A549 (cell line): Measurements from ENCODE around the gene FOXP1. TPM values are rescaled to one million over a fixed set of nuclear protein-coding genes. Genes with fewer than 3 reads are reported as not detected.
A peak's percentile ranks its signal among the peaks of the same experiment; 100 is the strongest.

ENCODE experiments used
- ATAC-seq, 2 experiments: fragments of 200-7000 bp in 1 of 2; fragments of >200 bp in 1 of 2; cut with Nextera tagmentation in 1 of 2; cut with Tn5 transposase in 1 of 2; 3 replicates each; pipeline versions ENCODE4 v1.8.0 to v1.9.1; 2018 to 2020; ENCODE audit warnings: mild to moderate bottlenecking in 1 of 2, moderate library complexity in 1 of 2
- CTCF ChIA-PET: fragments of 300-600 bp; sonication (Branson Sonifier 250); formaldehyde crosslinking; extraction: SDS; loops from one replicate; lab custom pipeline; 2021; ENCODE audit warnings: antibody characterized with exemption, inconsistent platforms; lab: Yijun Ruan, JAX
- POLR2A ChIA-PET: fragments of 350-600 bp; formaldehyde crosslinking; extraction: SDS; loops from one replicate; lab custom pipeline; 2021; ENCODE audit warnings: antibody characterized with exemption, inconsistent platforms; lab: Yijun Ruan, JAX
- DNase-seq, 2 experiments: peaks; one replicate each; pipeline versions ENCODE4 v3.0.0 to v3.0.0-alpha.2; 2011 to 2016; ENCODE audit warnings: low read depth in 1 of 2, low spot score in 1 of 2
- FAIRE-seq: peaks from 2 replicates; lab custom pipeline; 2011; peaks lifted over from hg19 to GRCh38; lab: Jason Lieb, UNC
- H3K27ac ChIP-seq, 2 experiments: fragments of >200 bp; sonication (Bioruptor Twin); formaldehyde crosslinking; 3 replicates each; pipeline ENCODE4 v1.5.1; 2016 to 2017
- H3K4me1 ChIP-seq: fragments of >200 bp; sonication (Bioruptor Twin); formaldehyde crosslinking; 3 replicates; pipeline ENCODE4 v1.6.1; 2016
- H3K4me2 ChIP-seq: fragments of >200 bp; sonication (Bioruptor Twin); formaldehyde crosslinking; 3 replicates; pipeline ENCODE4 v1.6.1; 2016
- H3K4me3 ChIP-seq: fragments of >200 bp; sonication (Bioruptor Twin); formaldehyde crosslinking; 3 replicates; pipeline ENCODE4 v1.5.1; 2016
- H3K9me3 ChIP-seq: fragments of >200 bp; sonication (Bioruptor Twin); formaldehyde crosslinking; 3 replicates; pipeline ENCODE4 v1.6.1; 2016
- CBX2 ChIP-seq: fragments of 200-600 bp; sonication (generic); IDR thresholded peaks from 2 replicates; pipeline ENCODE4 v1.6.1; 2016; ENCODE audit warnings: low read depth, mild to moderate bottlenecking, borderline replicate concordance
- CBX8 ChIP-seq: fragments of 200-600 bp; sonication (generic); IDR thresholded peaks from 2 replicates; pipeline ENCODE4 v1.6.1; 2016
- CHD2 ChIP-seq: fragments of 150-350 bp; IDR thresholded peaks from 2 replicates; pipeline ENCODE4 v1.6.1; 2014; ENCODE audit warnings: low read length; ENCODE audit not compliant: partially characterized antibody
- CHD4 ChIP-seq: fragments of 200-600 bp; sonication (generic); IDR thresholded peaks from 2 replicates; pipeline ENCODE4 v1.6.1; 2016; ENCODE audit warnings: antibody characterized with exemption, mild to moderate bottlenecking, borderline replicate concordance
- CTCF ChIP-seq: fragments of >200 bp; sonication (Bioruptor Twin); formaldehyde crosslinking; IDR thresholded peaks from 3 replicates; pipeline ENCODE4 v1.5.1; 2016
- ELK1 ChIP-seq: fragments of 150-350 bp; IDR thresholded peaks from 2 replicates; pipeline ENCODE4 v1.6.1; 2014; ENCODE audit warnings: low read depth, mild to moderate bottlenecking, low read length
- EP300 ChIP-seq, 2 experiments: fragments of >200 bp; sonication (Bioruptor Twin); formaldehyde crosslinking; IDR thresholded peaks; 2 replicates in 1 of 2; 3 replicates in 1 of 2; pipeline ENCODE4 v1.6.1; 2016 to 2017
- FOSB ChIP-seq: fragments of 250-450 bp; sonication (Bioruptor Pico); IDR thresholded peaks from 2 replicates; pipeline ENCODE4 v1.5.0; 2020; ENCODE audit warnings: mild to moderate bottlenecking, moderate library complexity
- FOSL2 ChIP-seq, 2 experiments: fragments of 450-650 bp in 1 of 2; fragments of >200 bp in 1 of 2; sonication (Bioruptor Twin) in 1 of 2; formaldehyde crosslinking; IDR thresholded peaks; 2 replicates each; pipeline versions ENCODE4 v1.5.0 to v1.6.1; 2016 to 2020; ENCODE audit warnings: mild to moderate bottlenecking in 1 of 2, moderate library complexity in 1 of 2
- GATA3 ChIP-seq: IDR thresholded peaks from 2 replicates; pipeline ENCODE4 v1.6.1; 2012; ENCODE audit warnings: borderline replicate concordance
- HDAC2 ChIP-seq: fragments of 200-600 bp; sonication (generic); IDR thresholded peaks from 2 replicates; pipeline ENCODE4 v1.6.1; 2016
- HOXB13 ChIP-seq: fragments of 250-450 bp; sonication (Bioruptor Pico); IDR thresholded peaks from 2 replicates; pipeline ENCODE4 v1.5.0; 2020; ENCODE audit warnings: low read depth, mild to moderate bottlenecking, moderate library complexity
- KDM1A ChIP-seq: fragments of 200-600 bp; sonication (generic); IDR thresholded peaks from 2 replicates; pipeline ENCODE4 v1.6.1; 2016; ENCODE audit warnings: low read depth, mild to moderate bottlenecking
- KDM5A ChIP-seq: fragments of 200-600 bp; sonication (generic); IDR thresholded peaks from 2 replicates; pipeline ENCODE4 v1.6.1; 2016; ENCODE audit warnings: antibody characterized with exemption, mild to moderate bottlenecking
- NPAS2 ChIP-seq: fragments of 250-450 bp; sonication (Bioruptor Pico); IDR thresholded peaks from 2 replicates; pipeline ENCODE4 v1.8.0; 2022; ENCODE audit warnings: mild to moderate bottlenecking, moderate library complexity, borderline replicate concordance
- NR3C1 ChIP-seq: fragments of >200 bp; sonication (Bioruptor Twin); formaldehyde crosslinking; IDR thresholded peaks from 3 replicates; pipeline ENCODE4 v1.6.1; 2017
- POLR2A ChIP-seq: IDR thresholded peaks from 2 replicates; pipeline ENCODE4 v1.6.1; 2012; ENCODE audit warnings: mild to moderate bottlenecking, low read length
- RCOR1 ChIP-seq: fragments of 150-350 bp; IDR thresholded peaks from 2 replicates; pipeline ENCODE4 v1.6.1; 2014; ENCODE audit warnings: antibody characterized with exemption, low read length, low read depth
- REST ChIP-seq: fragments of 200-600 bp; sonication (generic); IDR thresholded peaks from 2 replicates; pipeline ENCODE4 v1.6.1; 2016; ENCODE audit warnings: antibody characterized with exemption, mild to moderate bottlenecking, moderate library complexity
- TP53 ChIP-seq: fragments of 250-450 bp; sonication (Bioruptor Pico); IDR thresholded peaks from 2 replicates; pipeline ENCODE4 v1.5.0; 2021; ENCODE audit warnings: mild to moderate bottlenecking, moderate library complexity
- ZFP36 ChIP-seq: fragments of 450-650 bp; IDR thresholded peaks from 2 replicates; pipeline ENCODE4 v1.6.1; 2014; ENCODE audit warnings: borderline replicate concordance; ENCODE audit not compliant: partially characterized antibody
- WGBS: methylation state at CpG from one replicate; pipeline ENCODE4 v1.1.6; 2017; ENCODE audit errors: missing lambda C conversion rate; 5-methylcytosine and 5-hydroxymethylcytosine counted together
- polyA plus RNA-seq, 4 experiments: library from polyadenylated mRNA; depleted of rRNA in 3 of 4; stranded (reverse); fragments of >200 nt; fragmentation: RNase III in 1 of 4; extraction: RNeasy Plus Mini Kit Qiagen cat#74134 plus additional on column Dnase treatment in 1 of 4; gene quantifications; 2 replicates in 3 of 4; 3 replicates in 1 of 4; pipeline ENCODE4 v1.2.3, GENCODE V29; 2011 to 2017
- TF ChIP-seq, protein P1 (sequence below): IDR thresholded peaks from 2 replicates; pipeline ENCODE4 v1.6.1; 2012
- TF ChIP-seq, protein P2 (sequence below): fragments of 250-450 bp; sonication (Bioruptor Pico); IDR thresholded peaks from 2 replicates; pipeline ENCODE4 v1.5.0; 2020; ENCODE audit warnings: low read depth, mild to moderate bottlenecking, moderate library complexity
- TF ChIP-seq, protein P3 (sequence below): fragments of >200 bp; sonication (Bioruptor Twin); formaldehyde crosslinking; IDR thresholded peaks from 3 replicates; pipeline ENCODE4 v1.6.1; 2016
- TF ChIP-seq, protein P4 (sequence below): IDR thresholded peaks from 2 replicates; pipeline ENCODE4 v1.6.1; 2012

Gene FOXP1
- polyA plus RNA-seq, 2 of the 4 experiments (the other 2 are of a cell fraction) = 12.8 to 13.9 TPM

- FAIRE-seq (no peak), DNase-seq (no peak), ATAC-seq (no peak)
- no peaks in the 10 kb centered on the region for H3K9me3 ChIP-seq
- no peak for TF ChIP-seq GATA3
- TF ChIP-seq, protein P1, sequence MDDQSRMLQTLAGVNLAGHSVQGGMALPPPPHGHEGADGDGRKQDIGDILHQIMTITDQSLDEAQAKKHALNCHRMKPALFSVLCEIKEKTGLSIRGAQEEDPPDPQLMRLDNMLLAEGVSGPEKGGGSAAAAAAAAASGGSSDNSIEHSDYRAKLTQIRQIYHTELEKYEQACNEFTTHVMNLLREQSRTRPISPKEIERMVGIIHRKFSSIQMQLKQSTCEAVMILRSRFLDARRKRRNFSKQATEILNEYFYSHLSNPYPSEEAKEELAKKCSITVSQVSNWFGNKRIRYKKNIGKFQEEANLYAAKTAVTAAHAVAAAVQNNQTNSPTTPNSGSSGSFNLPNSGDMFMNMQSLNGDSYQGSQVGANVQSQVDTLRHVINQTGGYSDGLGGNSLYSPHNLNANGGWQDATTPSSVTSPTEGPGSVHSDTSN = no peak
- TF ChIP-seq EP300 (IDR thresholded peaks at IDR 0.05) = no peak
- no peak for TF ChIP-seq NR3C1
- TF ChIP-seq REST = no peak
- TF ChIP-seq KDM1A = 0 out of 2 replicates have a peak, but pooled peaks have one; percentile 14
- peak; percentile 13 for TF ChIP-seq ZFP36
- TF ChIP-seq, protein P2, sequence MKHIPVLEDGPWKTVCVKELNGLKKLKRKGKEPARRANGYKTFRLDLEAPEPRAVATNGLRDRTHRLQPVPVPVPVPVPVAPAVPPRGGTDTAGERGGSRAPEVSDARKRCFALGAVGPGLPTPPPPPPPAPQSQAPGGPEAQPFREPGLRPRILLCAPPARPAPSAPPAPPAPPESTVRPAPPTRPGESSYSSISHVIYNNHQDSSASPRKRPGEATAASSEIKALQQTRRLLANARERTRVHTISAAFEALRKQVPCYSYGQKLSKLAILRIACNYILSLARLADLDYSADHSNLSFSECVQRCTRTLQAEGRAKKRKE (CRISPR knock-in tag) = no peak
- ChIA-PET CTCF (no interaction called here), POLR2A (no interaction called here)
- H3K4me3 ChIP-seq = no peak overlapping the region
- H3K4me2 ChIP-seq = no peak overlapping the region
- H3K27ac ChIP-seq = no peak overlapping the region
- 95% methylated on average over 1 of the region's 1 CpG for WGBS
- peaks cover 29% of the 10 kb centered on the region for H3K4me1 ChIP-seq
Measured at GRCh38 chr3:71125738-71126137, 457.8 kb downstream of the FOXP1 start.

GRCh38 chr3:71124048-71124447, 459.5 kb downstream of the FOXP1 start:
- DNase-seq (no peak), FAIRE-seq (no peak), ATAC-seq (no peak)
- Histone ChIP-seq H3K4me1 (peaks cover 43% of the 10 kb centered on the region), H3K4me2 (no peak overlapping the region), H3K9me3 (no peaks in the 10 kb centered on the region), H3K4me3 (no peak overlapping the region), H3K27ac (no peak overlapping the region)
- TF ChIP-seq NPAS2 (CRISPR knock-in tag) (no peak), CBX2 (no peak), FOSB (CRISPR knock-in tag) (no peak), CBX8 (no peak), CHD4 (no peak), FOSL2 (IDR thresholded peaks at IDR 0.05) (no peak), FOSL2 (CRISPR knock-in tag; IDR thresholded peaks at IDR 0.05) (no peak), KDM5A (no peak), RCOR1 (no peak), HOXB13 (CRISPR knock-in tag) (no peak), CHD2 (no peak), POLR2A (no peak), TP53 (no peak), ELK1 (no peak), CTCF (no peak), HDAC2 (no peak)
- TF ChIP-seq, protein P3, sequence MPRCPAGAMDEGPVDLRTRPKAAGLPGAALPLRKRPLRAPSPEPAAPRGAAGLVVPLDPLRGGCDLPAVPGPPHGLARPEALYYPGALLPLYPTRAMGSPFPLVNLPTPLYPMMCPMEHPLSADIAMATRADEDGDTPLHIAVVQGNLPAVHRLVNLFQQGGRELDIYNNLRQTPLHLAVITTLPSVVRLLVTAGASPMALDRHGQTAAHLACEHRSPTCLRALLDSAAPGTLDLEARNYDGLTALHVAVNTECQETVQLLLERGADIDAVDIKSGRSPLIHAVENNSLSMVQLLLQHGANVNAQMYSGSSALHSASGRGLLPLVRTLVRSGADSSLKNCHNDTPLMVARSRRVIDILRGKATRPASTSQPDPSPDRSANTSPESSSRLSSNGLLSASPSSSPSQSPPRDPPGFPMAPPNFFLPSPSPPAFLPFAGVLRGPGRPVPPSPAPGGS = no peak
- TF ChIP-seq, protein P2 (CRISPR knock-in tag) = no peak
- TF ChIP-seq, protein P4, sequence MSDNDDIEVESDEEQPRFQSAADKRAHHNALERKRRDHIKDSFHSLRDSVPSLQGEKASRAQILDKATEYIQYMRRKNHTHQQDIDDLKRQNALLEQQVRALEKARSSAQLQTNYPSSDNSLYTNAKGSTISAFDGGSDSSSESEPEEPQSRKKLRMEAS = no peak
- 49% methylated on average over 1 of the region's 1 CpG for WGBS
- ChIA-PET CTCF (no interaction called here), POLR2A (no interaction called here)
